Germinal center (tissue), 1 donor: ENCODE data around the gene CUL4A.
"Not testable (repeated sequence)": the region's sequence is repeated elsewhere in the genome, so short reads cannot be mapped to it uniquely, and the experiment has no call there.

Experiments used
- DNase-seq: peaks from one replicate; pipeline ENCODE4 v3.0.0; 2012; ENCODE audit warnings: mixed read lengths, low spot score

Gene CUL4A

DNA sequence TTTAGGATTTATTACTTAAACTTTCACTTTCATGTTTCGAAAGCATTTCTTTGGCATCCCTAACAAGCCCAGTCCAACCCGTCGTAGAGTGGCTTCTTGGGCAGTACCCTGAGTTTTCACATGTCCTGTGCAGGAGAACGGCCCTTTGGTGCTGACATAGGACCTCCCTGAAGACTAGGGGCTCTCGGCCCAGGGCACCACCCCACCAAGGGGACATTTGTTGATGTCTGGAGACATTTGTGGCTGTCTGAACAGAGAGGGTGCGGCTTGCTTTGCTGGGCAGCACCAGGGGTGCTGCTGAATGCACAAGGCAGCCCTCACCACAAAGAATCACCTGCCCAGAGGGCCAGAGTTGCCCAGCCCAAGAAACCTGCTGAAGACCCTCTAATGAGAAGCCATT lies 30.6 kb downstream of the CUL4A start:
- DNase-seq = no peak

DNA sequence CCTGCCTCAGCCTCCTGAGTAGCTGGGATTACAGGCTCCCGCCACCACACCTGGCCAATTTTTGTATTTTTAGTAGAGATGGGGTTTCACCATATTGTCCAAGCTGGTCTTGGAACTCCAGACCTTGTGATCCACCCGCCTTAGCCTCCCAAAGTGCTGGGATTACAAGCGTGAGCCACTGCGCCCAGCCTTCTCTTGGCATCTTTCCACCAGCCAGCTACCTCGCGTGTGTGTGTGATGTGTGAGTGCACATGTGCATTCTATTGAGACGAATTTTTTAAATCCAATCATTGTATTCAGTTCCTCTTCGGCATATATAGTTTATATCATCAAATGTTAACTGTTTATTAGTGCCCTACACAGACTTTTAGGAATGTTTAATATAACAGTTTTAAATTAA lies 32.2 kb downstream of the CUL4A start:
- not testable (repeated sequence) for DNase-seq

DNA sequence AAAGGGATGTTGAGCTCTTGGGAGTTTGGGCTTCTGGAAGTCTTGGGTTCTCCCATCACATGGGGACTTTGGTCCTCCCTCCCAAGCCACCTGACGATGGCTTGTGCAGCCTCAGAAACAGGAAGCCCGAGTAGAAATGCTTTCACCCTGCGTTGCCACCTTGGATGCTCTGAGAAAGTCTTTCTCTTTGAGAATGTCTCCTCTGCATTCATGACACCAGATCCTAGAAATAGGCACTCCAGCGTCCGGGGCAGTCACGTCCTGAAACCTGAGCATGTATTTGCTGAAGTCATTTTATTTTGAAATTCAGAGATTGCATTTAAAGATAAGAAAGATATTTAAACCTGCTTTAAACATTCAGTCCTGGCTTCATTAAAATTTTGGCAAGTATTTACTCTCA lies 34.4 kb downstream of the CUL4A start:
- DNase-seq = no peak

DNA sequence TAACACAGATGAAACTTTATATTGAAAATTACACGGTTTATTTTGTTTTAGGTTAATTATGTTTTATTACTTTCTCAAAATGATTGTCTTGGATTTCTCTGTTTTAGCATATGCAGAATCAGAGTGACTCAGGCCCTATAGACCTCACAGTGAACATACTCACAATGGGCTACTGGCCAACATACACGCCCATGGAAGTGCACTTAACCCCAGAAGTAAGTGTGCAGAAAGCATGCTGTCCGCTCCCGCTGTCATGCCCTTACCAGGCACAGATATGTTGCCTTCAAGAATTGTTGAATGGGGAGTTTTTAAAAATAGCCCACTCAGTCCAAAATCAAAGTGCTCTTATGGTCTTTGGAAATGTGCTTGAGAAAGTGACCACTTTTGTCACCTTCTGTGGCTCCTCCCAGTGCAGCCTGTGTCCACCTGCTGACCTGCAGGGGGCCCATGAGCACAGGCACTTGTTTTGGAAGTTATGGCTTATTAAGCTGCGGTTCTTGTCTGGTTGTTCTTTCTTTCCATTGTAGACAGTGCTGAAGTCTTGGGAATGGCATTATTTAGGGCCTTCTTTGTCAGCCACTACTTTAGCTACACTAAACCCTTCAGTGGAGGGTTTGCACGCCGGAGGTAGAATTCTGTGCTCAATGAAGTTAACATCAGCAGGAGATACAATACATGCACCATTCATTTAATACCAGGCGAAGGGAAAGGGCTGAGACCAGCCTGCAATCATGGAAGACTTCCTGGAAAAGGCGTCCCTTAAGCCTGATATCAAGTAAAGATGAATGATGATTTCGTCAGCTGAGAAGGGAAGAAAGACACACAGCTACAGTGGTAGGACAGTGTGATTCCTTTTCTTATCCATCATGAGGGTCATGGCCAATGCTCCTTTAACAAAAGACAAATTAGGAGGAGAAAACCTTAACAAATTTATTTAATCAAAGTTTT lies 36.7 kb downstream of the CUL4A start:
- no peak for DNase-seq

DNA sequence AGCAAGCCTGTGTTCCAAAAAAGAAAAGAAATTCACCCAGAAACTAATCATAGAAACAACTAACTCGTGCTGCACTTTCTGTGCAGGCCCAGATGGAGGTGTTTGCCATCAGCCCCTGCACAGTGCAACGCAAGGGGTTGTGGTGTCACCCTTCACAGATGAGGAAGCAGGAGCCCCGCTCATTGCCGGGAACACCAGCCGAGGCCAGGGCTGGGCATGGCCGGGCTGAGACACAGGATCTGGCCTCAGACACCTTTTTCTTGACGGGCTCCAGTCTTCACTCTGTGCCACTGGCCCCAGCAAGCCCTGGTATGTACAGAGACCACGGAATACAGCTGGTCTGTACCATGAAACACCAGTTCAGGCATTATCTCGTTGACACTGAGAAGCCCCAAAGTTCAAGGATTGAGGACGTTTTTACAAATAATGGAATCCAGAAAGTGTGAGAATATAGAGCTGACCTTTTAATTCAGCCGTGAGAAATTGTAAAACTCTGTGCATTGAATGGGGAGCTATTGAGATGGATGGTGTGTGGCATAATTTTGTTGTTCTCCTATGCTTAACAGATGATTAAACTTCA lies 43.2 kb downstream of the CUL4A start:
- no peak for DNase-seq

DNA sequence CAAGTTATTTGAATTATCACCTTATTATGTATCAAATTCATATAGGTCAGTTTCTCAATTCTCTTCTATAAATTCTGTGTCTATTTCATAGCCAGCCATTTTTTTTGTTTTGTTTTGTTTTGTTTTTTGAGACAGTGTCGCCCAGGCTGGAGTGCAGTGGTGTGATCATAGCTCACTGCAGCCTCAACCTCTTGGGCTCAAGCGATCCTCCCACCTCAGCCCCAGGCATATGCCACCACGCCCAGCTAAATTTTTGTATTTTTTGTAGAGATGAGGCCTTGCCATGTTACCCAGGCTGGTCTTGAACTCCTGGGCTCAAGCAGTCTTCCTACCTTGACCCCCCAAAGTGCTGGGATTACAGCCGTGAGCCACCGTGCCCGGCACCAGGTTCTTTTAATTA lies 48.5 kb downstream of the CUL4A start:
- DNase-seq = not testable (repeated sequence)

DNA sequence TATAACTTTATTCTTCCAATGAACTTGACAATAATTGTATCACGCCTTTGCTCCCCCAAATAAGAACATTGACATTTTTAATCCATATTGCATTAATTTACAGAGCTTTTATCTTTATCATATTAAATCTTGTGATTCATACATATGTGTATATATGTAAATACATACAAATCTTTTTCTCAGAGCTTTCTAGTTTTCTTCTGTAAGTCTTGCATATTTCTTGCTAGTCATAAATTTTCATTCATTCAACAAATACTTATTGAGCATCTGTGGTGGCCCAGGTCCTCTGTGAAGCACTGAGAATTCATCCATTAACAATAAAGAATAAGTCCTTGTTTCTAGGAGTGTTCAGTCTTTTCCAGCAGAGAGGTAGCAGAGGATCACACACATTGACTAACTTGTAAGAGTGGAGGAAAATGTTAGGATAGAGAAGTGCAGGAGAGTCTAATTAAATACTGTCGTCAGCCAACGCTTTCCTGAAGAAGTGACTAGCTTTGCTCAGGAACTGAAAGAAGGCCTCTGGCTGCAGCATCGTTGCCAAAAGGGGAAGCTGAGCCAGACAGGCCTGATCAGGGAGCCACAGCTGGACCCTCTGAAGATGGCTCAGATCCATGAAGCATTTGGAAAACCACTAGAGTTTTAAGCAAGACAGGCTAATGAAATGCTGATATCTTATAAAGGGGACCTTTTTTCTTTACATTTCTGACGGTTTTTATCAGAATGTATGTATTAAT lies 49.1 kb downstream of the CUL4A start:
- DNase-seq = no peak

DNA sequence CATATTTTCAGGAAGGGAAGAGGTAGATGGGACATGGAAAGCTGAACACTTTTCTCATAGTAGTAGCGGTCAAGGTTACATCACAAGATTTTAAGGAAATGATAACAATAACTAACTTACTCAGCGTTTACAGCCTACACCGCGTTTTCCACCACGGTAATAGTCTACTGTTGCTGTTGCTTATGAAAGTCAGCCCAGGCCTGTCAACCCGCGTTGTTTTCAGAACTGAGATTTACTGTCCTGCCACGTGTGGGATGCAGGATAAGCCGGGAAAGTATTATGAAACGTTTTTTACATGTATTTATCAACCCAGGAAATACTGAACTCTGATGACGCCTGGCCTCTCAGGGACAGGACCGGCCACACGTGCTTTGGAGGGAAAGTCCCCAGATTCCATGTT lies 51.6 kb downstream of the CUL4A start:
- DNase-seq = no peak

DNA sequence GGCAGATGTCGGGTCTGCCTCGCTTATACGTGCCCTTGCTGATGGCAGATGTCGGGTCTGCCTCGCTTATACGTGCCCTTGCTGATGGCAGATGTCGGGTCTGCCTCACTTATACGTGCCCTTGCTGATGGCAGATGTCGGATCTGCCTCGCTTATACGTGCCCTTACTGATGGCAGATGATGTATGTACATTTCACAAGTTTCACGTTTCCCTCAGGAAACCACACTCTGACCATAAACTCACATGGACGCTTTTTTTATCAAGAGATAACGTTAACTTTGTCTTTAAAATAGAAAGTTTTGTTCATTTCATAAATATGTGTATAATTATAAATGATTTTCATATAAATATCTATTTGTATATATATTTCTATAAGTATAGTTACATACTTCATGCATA lies 53.6 kb downstream of the CUL4A start:
- DNase-seq = not testable (repeated sequence)

DNA sequence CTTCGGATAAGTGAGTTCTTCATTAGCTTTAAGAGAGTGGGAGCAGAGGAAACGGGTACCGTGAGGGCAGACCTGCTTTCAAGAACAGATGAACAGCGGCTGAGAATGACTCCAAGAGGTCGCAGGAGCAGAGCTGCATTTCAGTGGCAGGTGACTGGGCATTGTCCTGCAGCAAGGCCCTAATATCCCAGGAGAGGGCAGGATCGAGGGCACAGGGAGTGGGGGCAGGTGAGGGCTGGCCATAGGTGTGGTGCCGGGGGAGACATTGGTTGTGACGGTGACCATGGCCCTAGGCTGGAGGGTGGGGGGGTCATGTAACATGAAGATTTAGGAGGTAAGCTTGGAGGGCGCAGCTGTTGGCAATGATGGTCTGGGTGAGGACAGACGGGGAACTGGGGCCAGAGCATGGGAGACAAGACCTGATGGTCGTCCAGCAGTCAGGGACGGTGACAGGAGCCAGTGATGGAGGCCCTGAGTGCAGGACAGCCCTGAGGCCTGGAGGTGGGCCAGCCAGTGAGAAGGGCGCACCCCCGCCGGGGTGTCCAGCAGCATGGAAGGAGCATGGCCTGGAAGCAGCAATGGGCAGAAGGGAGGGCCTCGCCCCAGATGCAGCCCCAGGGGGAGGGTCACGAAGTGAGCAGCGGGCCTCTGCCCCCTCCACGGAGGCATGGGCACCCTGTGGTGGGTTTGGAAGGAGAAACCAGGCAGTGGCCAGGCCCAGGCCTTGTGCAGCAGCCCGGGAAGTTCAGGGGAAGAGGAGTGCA lies 58.4 kb downstream of the CUL4A start:
- no peak for DNase-seq

DNA sequence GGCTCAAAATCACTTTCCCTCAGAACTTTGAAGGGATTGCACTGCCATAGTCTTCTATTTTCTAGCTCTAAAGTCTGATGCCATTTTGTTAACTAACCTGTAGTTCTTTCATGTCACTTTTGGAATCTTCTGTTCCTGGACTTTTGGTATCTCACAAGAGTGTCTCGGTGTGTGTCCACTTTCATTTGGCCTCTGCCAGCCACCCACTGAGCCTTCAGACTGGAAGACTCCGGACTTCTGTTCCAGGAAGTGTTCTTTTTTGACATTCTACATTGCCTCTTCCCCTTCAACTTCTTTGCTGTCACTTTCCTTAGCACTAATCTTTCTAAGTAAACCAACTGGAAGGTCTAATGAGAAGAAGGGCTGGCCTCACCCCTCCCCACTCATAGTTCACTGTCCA lies 62.6 kb downstream of the CUL4A start:
- no peak for DNase-seq

DNA sequence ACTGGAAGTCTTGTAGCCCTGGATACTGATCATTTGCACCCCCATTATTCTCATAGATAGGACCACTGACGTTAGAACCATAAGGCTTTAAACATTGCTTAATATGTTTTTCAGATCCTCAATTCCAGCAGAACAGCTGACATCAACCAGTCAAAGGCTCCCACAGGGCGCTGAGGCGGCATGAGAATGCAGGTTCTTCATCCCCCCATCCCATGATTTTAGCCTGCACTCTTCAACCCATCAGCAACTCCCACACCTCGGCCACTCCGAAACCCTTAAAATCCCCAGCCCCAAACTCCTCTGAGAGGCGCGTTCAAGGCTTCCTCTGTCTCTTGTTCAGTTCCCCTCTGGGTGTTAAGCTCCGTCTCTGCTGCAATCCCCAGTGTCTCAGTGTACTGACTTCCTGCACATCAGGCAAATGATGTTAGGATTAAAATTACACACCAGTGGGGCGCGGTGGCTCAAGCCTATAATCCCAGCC lies 63.3 kb downstream of the CUL4A start:
- DNase-seq = no peak

DNA sequence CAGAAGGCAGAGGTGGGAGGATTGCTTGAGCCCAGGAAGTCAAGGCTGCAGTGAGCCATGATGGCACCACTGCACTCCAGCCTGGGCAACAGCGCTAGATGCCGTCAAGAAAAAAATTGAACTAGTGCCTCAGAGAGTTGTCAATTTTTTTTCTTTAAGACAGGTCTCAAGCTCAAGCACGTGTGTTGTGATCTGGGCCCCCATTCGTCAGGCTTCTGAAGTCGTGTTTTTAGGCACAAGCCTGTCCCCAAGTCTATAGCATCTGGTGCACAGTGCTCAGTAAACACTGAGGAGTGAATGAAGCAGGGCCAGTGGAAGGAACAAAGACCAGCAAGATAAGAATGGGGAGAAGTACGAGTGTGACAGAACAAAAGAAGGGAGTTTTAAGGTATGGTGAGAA lies 63.9 kb downstream of the CUL4A start:
- no peak for DNase-seq

DNA sequence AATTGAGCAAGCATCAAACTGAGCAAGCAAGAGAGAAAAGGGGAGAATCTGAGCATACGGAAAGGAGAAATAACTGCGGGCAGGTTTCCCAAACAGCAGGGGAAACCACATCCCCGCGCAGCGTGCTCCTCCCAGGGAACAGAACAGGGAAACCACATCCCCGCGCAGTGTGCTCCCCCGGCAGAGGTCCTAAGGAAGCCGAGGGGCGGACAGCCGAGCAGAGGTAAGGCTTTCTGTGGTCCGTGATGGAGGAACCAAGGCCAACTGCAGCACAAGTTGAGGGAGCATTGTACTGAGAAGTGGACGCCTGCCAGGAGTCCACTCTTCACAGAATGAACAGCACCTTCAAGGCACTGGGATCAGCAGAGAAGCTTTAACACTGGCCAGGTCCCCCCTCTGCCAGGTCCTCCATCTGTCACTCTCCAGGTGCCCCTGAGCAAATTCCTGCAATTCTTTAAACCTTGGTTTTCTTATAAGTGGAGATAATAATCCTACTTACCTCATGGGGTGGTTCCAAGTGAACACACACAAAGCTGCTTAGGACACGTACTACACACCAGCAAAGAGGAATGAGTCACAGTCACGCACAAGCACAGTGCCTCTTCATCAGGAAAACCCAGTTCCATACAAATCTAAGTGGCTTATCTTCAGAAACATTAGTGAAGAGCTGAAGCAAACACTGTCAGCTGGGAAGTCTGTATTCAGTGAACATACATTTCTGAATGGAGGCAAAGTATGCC lies 64.6 kb downstream of the CUL4A start:
- DNase-seq = no peak

DNA sequence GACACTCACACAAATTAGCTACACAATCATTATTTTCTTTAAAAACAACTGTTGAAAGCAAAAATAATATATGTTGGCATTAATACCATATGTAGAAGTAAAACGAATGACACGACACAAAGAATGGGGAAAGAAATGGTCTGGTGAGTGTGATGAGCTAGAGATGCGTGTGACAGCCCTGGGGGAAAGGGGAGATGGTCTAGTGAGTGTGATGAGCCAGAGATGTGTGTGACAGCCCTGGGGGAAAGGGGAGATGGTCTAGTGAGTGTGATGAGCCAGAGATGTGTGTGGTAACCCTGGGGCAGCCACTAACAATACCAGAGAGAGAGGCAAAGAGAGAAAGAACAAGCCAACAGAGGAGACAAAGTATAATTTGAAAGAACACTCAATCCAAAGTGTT lies 65.3 kb downstream of the CUL4A start:
- no peak for DNase-seq

DNA sequence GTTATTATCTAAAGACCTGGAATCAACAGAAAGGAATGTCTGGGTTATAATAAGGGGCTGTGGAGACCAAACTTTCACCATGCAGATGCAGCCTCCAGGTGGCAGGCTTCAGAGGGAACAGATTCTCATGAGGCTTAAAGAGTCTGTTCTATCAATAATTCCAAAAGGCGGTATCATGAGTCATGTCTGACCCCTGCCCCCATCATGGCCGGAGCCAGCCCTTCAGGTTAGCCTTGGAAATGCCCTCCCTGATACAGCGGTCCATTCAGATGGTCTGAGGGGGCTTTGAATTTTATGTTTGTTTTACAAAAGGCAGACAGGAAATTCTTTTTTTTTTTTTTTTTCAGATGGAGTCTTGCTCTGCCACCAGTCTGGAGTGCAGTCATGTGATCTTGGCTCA lies 66.0 kb downstream of the CUL4A start:
- DNase-seq = no peak

DNA sequence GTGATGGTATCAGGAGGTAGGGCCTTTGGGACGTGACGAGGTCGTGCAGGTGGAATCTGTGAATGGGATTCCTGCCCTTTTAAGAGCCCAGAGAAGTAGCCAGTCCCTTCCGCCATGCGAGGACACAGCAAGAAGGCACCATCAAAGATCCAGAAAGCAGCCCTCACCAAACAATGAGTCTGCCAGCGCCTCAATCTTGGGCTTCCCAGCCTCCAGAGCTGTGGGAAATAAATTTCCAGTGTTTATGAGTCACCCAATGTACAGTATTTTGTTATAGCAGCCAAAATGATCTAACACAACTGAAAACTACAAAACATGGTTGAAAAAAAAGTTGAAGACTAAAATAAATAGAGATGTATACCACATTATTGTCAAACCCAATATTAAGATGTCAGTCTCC lies 70.7 kb downstream of the CUL4A start:
- DNase-seq = no peak

DNA sequence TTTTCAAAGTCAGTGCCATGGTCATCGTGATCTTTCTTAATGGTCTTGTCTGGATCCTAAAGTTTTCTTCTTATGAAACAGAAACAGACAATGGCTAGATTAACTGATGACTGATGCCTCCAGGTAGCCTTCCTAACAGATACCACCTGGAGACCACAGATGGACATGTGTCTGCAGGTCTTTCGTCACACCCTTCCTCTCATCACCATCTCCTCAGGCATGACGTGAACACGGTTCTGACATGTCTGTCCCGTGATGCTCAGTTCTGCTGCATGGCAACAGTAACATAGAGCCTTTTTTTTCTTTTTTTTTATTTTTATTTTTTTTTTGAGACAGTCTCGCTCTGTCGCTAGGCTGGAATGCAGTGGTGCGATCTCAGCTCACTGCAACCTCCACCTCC lies 74.5 kb downstream of the CUL4A start:
- no peak for DNase-seq

DNA sequence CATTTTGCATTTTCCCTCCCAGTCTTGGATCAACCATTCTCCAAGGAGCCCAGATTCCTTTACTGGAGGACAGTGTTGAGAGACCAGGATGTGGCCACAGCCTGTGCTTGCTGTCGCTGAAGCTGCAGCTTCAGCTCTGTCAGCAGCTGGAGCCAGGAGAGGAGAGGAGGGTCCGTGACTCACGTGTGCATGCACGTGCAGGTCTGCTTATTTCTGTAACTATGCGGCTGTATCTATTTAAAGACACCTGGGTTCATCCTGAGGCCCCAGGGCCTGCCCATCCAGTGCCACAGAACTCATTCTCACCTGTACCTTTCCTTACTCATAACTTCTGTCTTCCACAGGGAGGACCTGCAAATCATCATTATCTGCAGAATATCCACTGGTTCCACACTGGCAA lies 79.5 kb downstream of the CUL4A start:
- no peak for DNase-seq

DNA sequence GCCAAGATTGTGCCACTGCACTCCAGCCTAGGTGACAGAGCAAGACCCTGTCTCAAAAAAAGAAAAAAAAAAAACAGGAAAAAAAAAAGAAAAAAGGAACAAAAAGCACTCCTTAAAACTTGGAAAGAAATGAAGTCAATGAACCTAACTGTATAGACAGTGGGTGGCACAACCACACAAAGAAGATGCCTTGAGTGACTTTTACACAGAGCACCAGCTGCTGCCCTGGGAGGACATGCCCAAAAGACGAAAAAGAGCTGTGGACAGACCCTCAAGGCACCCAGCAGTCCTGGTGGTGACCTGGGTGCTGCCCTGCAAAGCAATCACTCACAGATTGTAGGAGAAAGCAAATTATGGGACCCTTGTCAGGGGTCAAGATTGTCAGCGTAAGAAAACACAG lies 81.7 kb downstream of the CUL4A start:
- DNase-seq = no peak
